Measurements from ENCODE around the gene TUBGCP2. TPM values are rescaled to one million over a fixed set of nuclear protein-coding genes. Genes with fewer than 3 reads are reported as not detected.

Gene TUBGCP2
- total RNA-seq, 1 experiment from 2014 or later: 75.1 TPM

- DNase-seq (ENCODE audit: low spot score): no peak
- Histone ChIP-seq H3K27ac (ENCODE audit: low read depth, low read length, poor library complexity, severe bottlenecking) (no peak overlapping the region), H3K4me1 (ENCODE audit: insufficient read depth, low read length, poor library complexity, severe bottlenecking) (no peaks in the 10 kb centered on the region), H3K9me3 (ENCODE audit: low read depth, low read length, poor library complexity, severe bottlenecking) (no peaks in the 10 kb centered on the region), H3K36me3 (ENCODE audit: insufficient read depth, low read length, poor library complexity, severe bottlenecking) (no peaks in the 10 kb centered on the region), H3K27me3 (replicated peaks; ENCODE audit: insufficient read depth, low read depth, low read length, poor library complexity) (no peaks in the 10 kb centered on the region), H3K4me3 (ENCODE audit: low read depth, low read length, poor library complexity, severe bottlenecking) (no peak overlapping the region)
- no peak for TF ChIP-seq EZH2 (IDR thresholded peaks at IDR 0.05; ENCODE audit: borderline replicate concordance, low read depth, low read length, poor library complexity, severe bottlenecking)
- TF ChIP-seq, protein P1, sequence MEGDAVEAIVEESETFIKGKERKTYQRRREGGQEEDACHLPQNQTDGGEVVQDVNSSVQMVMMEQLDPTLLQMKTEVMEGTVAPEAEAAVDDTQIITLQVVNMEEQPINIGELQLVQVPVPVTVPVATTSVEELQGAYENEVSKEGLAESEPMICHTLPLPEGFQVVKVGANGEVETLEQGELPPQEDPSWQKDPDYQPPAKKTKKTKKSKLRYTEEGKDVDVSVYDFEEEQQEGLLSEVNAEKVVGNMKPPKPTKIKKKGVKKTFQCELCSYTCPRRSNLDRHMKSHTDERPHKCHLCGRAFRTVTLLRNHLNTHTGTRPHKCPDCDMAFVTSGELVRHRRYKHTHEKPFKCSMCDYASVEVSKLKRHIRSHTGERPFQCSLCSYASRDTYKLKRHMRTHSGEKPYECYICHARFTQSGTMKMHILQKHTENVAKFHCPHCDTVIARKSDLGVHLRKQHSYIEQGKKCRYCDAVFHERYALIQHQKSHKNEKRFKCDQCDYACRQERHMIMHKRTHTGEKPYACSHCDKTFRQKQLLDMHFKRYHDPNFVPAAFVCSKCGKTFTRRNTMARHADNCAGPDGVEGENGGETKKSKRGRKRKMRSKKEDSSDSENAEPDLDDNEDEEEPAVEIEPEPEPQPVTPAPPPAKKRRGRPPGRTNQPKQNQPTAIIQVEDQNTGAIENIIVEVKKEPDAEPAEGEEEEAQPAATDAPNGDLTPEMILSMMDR (conservative IDR thresholded peaks at IDR 0.05; ENCODE audit: low read depth, low read length): no peak
- intact Hi-C loops (cut with micrococcal nuclease; ENCODE audit: unreplicated experiment): no loop called here
- ChIA-PET CTCF (no interaction called here), POLR2A (ENCODE audit: low non-redundant PET) (no interaction called here)
- no TSS peak for BruUV-seq (replicated peaks)
These were observed 8.1 kb upstream of the TUBGCP2 start for GRCh38 chr10:133316732-133317131.

DNA sequence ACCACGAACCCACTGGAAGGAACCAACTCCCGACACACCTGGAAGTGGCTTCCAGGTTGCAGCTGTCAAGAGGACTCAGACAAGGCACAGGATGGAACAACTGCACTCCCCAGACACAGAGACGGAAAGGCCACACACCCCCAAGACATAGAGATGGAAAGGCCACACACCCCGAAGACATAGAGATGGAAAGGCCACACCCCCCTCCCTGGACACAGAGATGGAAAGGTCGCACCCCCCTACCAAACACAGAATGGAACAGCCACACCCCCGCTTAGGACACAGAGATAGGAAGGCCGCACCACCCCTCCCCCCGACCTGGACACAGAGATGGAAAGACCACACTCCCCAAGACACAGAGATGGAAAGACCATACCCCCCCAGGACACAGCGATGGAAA is 7.6 kb upstream of the TUBGCP2 start:
- intact Hi-C loops (cut with micrococcal nuclease; ENCODE audit: unreplicated experiment): no loop called here
- Histone ChIP-seq H3K9me3 (ENCODE audit: low read depth, low read length, poor library complexity, severe bottlenecking) (no peaks in the 10 kb centered on the region), H3K27ac (ENCODE audit: low read depth, low read length, poor library complexity, severe bottlenecking) (no peak overlapping the region), H3K4me1 (ENCODE audit: insufficient read depth, low read length, poor library complexity, severe bottlenecking) (no peaks in the 10 kb centered on the region), H3K4me3 (ENCODE audit: low read depth, low read length, poor library complexity, severe bottlenecking) (no peak overlapping the region), H3K27me3 (replicated peaks; ENCODE audit: insufficient read depth, low read depth, low read length, poor library complexity) (no peaks in the 10 kb centered on the region), H3K36me3 (ENCODE audit: insufficient read depth, low read length, poor library complexity, severe bottlenecking) (peaks cover under 1% of the 10 kb centered on the region)
- DNase-seq (ENCODE audit: low spot score): no peak
- ChIA-PET CTCF (interaction anchor here (0.7 kb wide), 1 partner anchor 13 kb away, joined by 3 read pairs; no protein-coding TSS in a partner anchor), POLR2A (ENCODE audit: low non-redundant PET) (no interaction called here)
- TF ChIP-seq EZH2 (IDR thresholded peaks at IDR 0.05; ENCODE audit: borderline replicate concordance, low read depth, low read length, poor library complexity, severe bottlenecking): no peak
- TF ChIP-seq, protein P1 (conservative IDR thresholded peaks at IDR 0.05; ENCODE audit: low read depth, low read length): no peak
- BruUV-seq (replicated peaks): no TSS peak

DNA sequence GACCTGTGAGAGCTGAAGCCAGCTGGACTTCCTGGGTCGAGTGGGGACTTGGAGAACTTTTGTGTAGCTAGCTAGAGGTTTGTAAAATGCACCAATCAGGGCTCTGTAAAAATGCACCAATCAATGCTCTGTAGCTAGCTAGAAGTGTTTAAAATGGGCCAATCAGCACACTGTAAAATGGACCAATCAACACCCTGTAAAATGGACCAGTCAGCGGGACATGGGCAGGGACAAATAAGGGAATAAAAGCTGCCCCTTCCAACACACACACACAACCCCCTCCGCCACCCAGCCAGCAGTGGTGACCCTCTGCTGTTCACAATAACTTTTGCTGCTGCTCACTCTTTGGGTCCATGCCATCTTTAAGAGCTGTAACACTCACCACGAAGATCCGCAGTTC is 7.2 kb upstream of the TUBGCP2 start:
- Histone ChIP-seq H3K27me3 (replicated peaks; ENCODE audit: insufficient read depth, low read depth, low read length, poor library complexity) (no peaks in the 10 kb centered on the region), H3K27ac (ENCODE audit: low read depth, low read length, poor library complexity, severe bottlenecking) (no peak overlapping the region), H3K36me3 (ENCODE audit: insufficient read depth, low read length, poor library complexity, severe bottlenecking) (peaks cover 5% of the 10 kb centered on the region), H3K4me1 (ENCODE audit: insufficient read depth, low read length, poor library complexity, severe bottlenecking) (no peaks in the 10 kb centered on the region), H3K9me3 (ENCODE audit: low read depth, low read length, poor library complexity, severe bottlenecking) (no peaks in the 10 kb centered on the region), H3K4me3 (ENCODE audit: low read depth, low read length, poor library complexity, severe bottlenecking) (no peak overlapping the region)
- ChIA-PET POLR2A (ENCODE audit: low non-redundant PET) (no interaction called here), CTCF (interaction anchor here (0.7 kb wide), 1 partner anchor 14 kb away, joined by 3 read pairs; no protein-coding TSS in a partner anchor)
- BruUV-seq (replicated peaks): no TSS peak
- TF ChIP-seq EZH2 (IDR thresholded peaks at IDR 0.05; ENCODE audit: borderline replicate concordance, low read depth, low read length, poor library complexity, severe bottlenecking): no peak
- TF ChIP-seq, protein P1 (conservative IDR thresholded peaks at IDR 0.05; ENCODE audit: low read depth, low read length): no peak
- DNase-seq (ENCODE audit: low spot score): no peak
- intact Hi-C loops (cut with micrococcal nuclease; ENCODE audit: unreplicated experiment): no loop called here

All from A673 (cell line).